T-helper 1 cell treated with Interleukin-12 subunit alpha and Interleukin-12 subunit beta and Interleukin-4 antibody, amounts not matched to agents 30 μg/mL and 1 μg/mL, for 36 hours (primary cell): ENCODE data around the gene PPP6C.
"Not testable (repeated sequence)": the region's sequence is repeated elsewhere in the genome, so short reads cannot be mapped to it uniquely, and the experiment has no call there.

ENCODE experiments used
- H3K27ac Mint-ChIP-seq: one replicate; pipeline ENCODE4 v1.8.0; 2021; ENCODE audit warnings: mild to moderate bottlenecking, mixed read lengths
- H3K27me3 Mint-ChIP-seq: one replicate; pipeline ENCODE4 v1.8.0; 2021; ENCODE audit warnings: low read depth, mixed read lengths
- H3K36me3 Mint-ChIP-seq: one replicate; pipeline ENCODE4 v1.8.0; 2021; ENCODE audit warnings: low read depth, mixed read lengths
- H3K4me1 Mint-ChIP-seq: one replicate; pipeline ENCODE4 v1.8.0; 2021; ENCODE audit warnings: low read depth, mixed read lengths
- H3K4me3 Mint-ChIP-seq: one replicate; pipeline ENCODE4 v1.8.0; 2021; ENCODE audit warnings: mild to moderate bottlenecking, moderate library complexity, mixed read lengths
- H3K9me3 Mint-ChIP-seq: one replicate; pipeline ENCODE4 v1.8.0; 2021; ENCODE audit warnings: mixed read lengths

PPP6C gene

GRCh38 chr9:125141251-125141650 is 48.4 kb downstream of the PPP6C start:
- peaks cover 27% of the 10 kb centered on the region for H3K4me1 Mint-ChIP-seq
- no peak overlapping the region for H3K27ac Mint-ChIP-seq
- H3K27me3 Mint-ChIP-seq: no peaks in the 10 kb centered on the region
- peaks cover 12% of the 10 kb centered on the region for H3K36me3 Mint-ChIP-seq
- no peak overlapping the region for H3K4me3 Mint-ChIP-seq
- no peaks in the 10 kb centered on the region for H3K9me3 Mint-ChIP-seq

- Mint-ChIP-seq H3K27ac (no peak overlapping the region), H3K9me3 (no peaks in the 10 kb centered on the region), H3K4me3 (no peak overlapping the region), H3K36me3 (peaks cover 12% of the 10 kb centered on the region), H3K4me1 (peaks cover 23% of the 10 kb centered on the region), H3K27me3 (no peaks in the 10 kb centered on the region)
These were observed 49.0 kb downstream of the PPP6C start for GRCh38 chr9:125140576-125140975.

- Mint-ChIP-seq H3K9me3 (peaks cover 13% of the 10 kb centered on the region), H3K27me3 (no peaks in the 10 kb centered on the region), H3K4me3 (no peak overlapping the region), H3K36me3 (peaks cover 22% of the 10 kb centered on the region), H3K27ac (no peak overlapping the region), H3K4me1 (peaks cover 17% of the 10 kb centered on the region)
These were observed 52.4 kb downstream of the PPP6C start for GRCh38 chr9:125137200-125137599.

GRCh38 chr9:125134976-125135375 is 54.6 kb downstream of the PPP6C start:
- H3K27me3 Mint-ChIP-seq: no peaks in the 10 kb centered on the region
- peaks cover 12% of the 10 kb centered on the region for H3K4me1 Mint-ChIP-seq
- H3K9me3 Mint-ChIP-seq: peaks cover 13% of the 10 kb centered on the region
- H3K36me3 Mint-ChIP-seq: peaks cover 19% of the 10 kb centered on the region
- no peak overlapping the region for H3K4me3 Mint-ChIP-seq
- no peak overlapping the region for H3K27ac Mint-ChIP-seq

- Mint-ChIP-seq H3K36me3 (peaks cover 12% of the 10 kb centered on the region), H3K9me3 (peaks cover 13% of the 10 kb centered on the region), H3K27ac (no peak overlapping the region), H3K27me3 (no peaks in the 10 kb centered on the region), H3K4me1 (peaks cover 10% of the 10 kb centered on the region), H3K4me3 (no peak overlapping the region)
These were observed 55.9 kb downstream of the PPP6C start for GRCh38 chr9:125133403-125134329.

GRCh38 chr9:125131778-125132177 is 57.8 kb downstream of the PPP6C start:
- H3K27ac Mint-ChIP-seq: no peak overlapping the region
- peaks cover 14% of the 10 kb centered on the region for H3K4me1 Mint-ChIP-seq
- H3K36me3 Mint-ChIP-seq: peaks cover 10% of the 10 kb centered on the region

GRCh38 chr9:125126019-125126746 is 63.4 kb downstream of the PPP6C start:
- no peaks in the 10 kb centered on the region for H3K27me3 Mint-ChIP-seq
- H3K27ac Mint-ChIP-seq: peak overlapping the region; percentile 88
- H3K9me3 Mint-ChIP-seq: no peaks in the 10 kb centered on the region
- peaks cover 10% of the 10 kb centered on the region for H3K36me3 Mint-ChIP-seq
- H3K4me3 Mint-ChIP-seq: peak overlapping the region; percentile 61
- H3K4me1 Mint-ChIP-seq: peaks cover 26% of the 10 kb centered on the region

More at GRCh38 chr9:125131778-125132177, 57.8 kb downstream of the PPP6C start:
- Mint-ChIP-seq H3K9me3 (peaks cover 13% of the 10 kb centered on the region), H3K27me3 (no peaks in the 10 kb centered on the region), H3K4me3 (no peak overlapping the region)

GRCh38 chr9:125125523-125125922 is 64.1 kb downstream of the PPP6C start:
- Mint-ChIP-seq H3K36me3 (peaks cover 10% of the 10 kb centered on the region), H3K4me3 (peak overlapping the region; percentile 61), H3K4me1 (peaks cover 33% of the 10 kb centered on the region), H3K27me3 (no peaks in the 10 kb centered on the region), H3K9me3 (no peaks in the 10 kb centered on the region), H3K27ac (peak overlapping the region; percentile 88)

GRCh38 chr9:125121146-125121545 is 68.5 kb downstream of the PPP6C start:
- Mint-ChIP-seq H3K4me3 (peak overlapping the region; percentile 29), H3K27ac (peak overlapping the region; percentile 60), H3K36me3 (peaks cover 9% of the 10 kb centered on the region), H3K9me3 (no peaks in the 10 kb centered on the region), H3K4me1 (peaks cover 35% of the 10 kb centered on the region), H3K27me3 (no peaks in the 10 kb centered on the region)

GRCh38 chr9:125119643-125120286 is 69.8 kb downstream of the PPP6C start:
- Mint-ChIP-seq H3K27ac (no peak overlapping the region), H3K9me3 (no peaks in the 10 kb centered on the region), H3K4me1 (peaks cover 25% of the 10 kb centered on the region), H3K4me3 (no peak overlapping the region), H3K27me3 (no peaks in the 10 kb centered on the region), H3K36me3 (peaks cover 4% of the 10 kb centered on the region)

GRCh38 chr9:125118696-125119095 is 70.9 kb downstream of the PPP6C start:
- not testable (repeated sequence) for H3K27ac Mint-ChIP-seq

GRCh38 chr9:125114503-125114902 is 75.1 kb downstream of the PPP6C start:
- not testable (repeated sequence) for H3K4me3 Mint-ChIP-seq, H3K4me1 Mint-ChIP-seq, H3K27ac Mint-ChIP-seq, H3K27me3 Mint-ChIP-seq
- Mint-ChIP-seq H3K36me3 (peaks cover 15% of the 10 kb centered on the region), H3K9me3 (peaks cover 18% of the 10 kb centered on the region)

More at GRCh38 chr9:125118696-125119095, 70.9 kb downstream of the PPP6C start:
- H3K9me3 Mint-ChIP-seq, H3K4me3 Mint-ChIP-seq, H3K27me3 Mint-ChIP-seq, H3K36me3 Mint-ChIP-seq: not testable (repeated sequence)
- peaks cover 21% of the 10 kb centered on the region for H3K4me1 Mint-ChIP-seq

- H3K27me3 Mint-ChIP-seq: no peaks in the 10 kb centered on the region
- H3K4me1 Mint-ChIP-seq: peaks cover 3% of the 10 kb centered on the region
- peaks cover 15% of the 10 kb centered on the region for H3K36me3 Mint-ChIP-seq
These were observed 79.1 kb downstream of the PPP6C start for GRCh38 chr9:125110464-125110863.

GRCh38 chr9:125108541-125108940 is 81.1 kb downstream of the PPP6C start:
- H3K27ac Mint-ChIP-seq: not testable (repeated sequence)
- H3K36me3 Mint-ChIP-seq: peaks cover 15% of the 10 kb centered on the region

More at GRCh38 chr9:125110464-125110863, 79.1 kb downstream of the PPP6C start:
- Mint-ChIP-seq H3K27ac (no peak overlapping the region), H3K4me3 (no peak overlapping the region), H3K9me3 (peaks cover 18% of the 10 kb centered on the region)

More at GRCh38 chr9:125108541-125108940, 81.1 kb downstream of the PPP6C start:
- not testable (repeated sequence) for H3K4me3 Mint-ChIP-seq, H3K4me1 Mint-ChIP-seq, H3K27me3 Mint-ChIP-seq
- H3K9me3 Mint-ChIP-seq: peaks cover 18% of the 10 kb centered on the region
